ENCODE results near the gene NCK2. TPM values are rescaled to one million over a fixed set of nuclear protein-coding genes. Genes with fewer than 3 reads are reported as not detected.
A peak's percentile ranks its signal among the peaks of the same experiment; 100 is the strongest.

The NCK2 gene
- total RNA-seq, 2 donors from 2014 or later: 36.6 to 42.8 TPM

DNA sequence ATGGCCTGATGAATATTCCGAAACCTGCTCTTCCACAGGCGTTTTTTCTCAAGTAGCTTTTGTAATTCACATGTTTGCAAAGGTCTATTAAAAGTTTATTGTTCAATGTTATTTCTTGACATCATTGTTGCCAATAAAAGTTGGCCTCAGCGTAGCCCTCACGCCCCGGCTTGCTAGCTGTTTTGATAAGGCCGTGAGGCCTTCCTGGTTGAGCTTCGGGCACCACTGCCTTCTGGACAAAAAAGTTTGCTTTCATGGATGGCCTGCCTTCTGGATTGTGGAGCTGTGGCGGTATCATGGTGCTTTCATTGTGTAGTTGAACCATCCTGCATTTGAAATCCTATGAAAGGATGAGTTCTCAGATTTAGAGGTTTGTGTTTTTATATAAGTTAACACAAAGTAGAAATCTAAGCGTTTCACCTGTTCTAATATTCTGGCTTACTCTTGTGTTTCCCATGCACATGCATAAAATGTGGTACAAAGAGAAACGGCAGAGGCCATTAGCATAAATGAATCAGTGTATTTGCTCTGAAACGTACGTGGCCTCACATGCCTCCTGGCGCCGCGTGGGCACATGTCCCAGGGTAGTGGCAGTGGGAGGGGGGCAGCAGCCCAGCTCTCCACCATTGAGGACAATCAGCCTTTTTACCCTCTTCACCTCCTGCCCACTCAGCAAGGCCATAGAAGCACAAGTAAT, 134.5 kb downstream of the NCK2 start:
- TF ChIP-seq, protein P1, sequence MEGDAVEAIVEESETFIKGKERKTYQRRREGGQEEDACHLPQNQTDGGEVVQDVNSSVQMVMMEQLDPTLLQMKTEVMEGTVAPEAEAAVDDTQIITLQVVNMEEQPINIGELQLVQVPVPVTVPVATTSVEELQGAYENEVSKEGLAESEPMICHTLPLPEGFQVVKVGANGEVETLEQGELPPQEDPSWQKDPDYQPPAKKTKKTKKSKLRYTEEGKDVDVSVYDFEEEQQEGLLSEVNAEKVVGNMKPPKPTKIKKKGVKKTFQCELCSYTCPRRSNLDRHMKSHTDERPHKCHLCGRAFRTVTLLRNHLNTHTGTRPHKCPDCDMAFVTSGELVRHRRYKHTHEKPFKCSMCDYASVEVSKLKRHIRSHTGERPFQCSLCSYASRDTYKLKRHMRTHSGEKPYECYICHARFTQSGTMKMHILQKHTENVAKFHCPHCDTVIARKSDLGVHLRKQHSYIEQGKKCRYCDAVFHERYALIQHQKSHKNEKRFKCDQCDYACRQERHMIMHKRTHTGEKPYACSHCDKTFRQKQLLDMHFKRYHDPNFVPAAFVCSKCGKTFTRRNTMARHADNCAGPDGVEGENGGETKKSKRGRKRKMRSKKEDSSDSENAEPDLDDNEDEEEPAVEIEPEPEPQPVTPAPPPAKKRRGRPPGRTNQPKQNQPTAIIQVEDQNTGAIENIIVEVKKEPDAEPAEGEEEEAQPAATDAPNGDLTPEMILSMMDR (IDR thresholded peaks at IDR 0.05): no peak
- peak overlapping the region in 2 of 4 donors; percentile 6 to 32 for H3K27ac ChIP-seq
- 70 to 72% methylated on average over 15 of the region's 15 CpGs for WGBS, 2 donors

DNA sequence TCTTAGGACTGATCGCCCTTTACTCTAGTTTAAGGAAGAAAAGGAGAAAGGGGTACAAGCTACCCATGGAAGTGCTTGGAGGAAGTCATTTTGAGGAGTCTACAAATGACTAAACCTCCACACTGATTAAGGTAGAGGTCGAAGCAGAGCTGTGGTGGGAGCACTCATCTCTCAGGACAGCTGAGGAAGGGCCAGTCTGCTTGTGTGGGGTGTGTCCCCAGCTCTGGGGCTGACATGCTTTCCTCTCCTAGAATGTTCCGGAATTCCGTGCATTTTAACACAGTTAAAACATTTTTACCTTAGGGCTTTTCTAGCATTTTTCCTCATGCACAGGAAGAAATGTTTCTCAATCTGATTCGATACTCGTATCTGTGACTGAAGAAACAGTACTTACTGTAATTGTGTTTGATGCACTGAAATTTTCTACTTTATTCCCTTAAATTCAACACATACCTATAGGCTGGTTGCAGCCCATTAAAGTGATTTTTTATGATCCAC, 135.1 kb downstream of the NCK2 start:
- Histone ChIP-seq H3K27me3 (no peaks in the 10 kb centered on the region), H3K36me3 (replicated peaks in 1 of 2; ENCODE audit: insufficient read depth in 1 of 2, low read depth in 2 of 2) (no peaks in the 10 kb centered on the region), H3K4me1 (peaks cover 36% of the 10 kb centered on the region), H3K27ac (peak overlapping the region in 2 of 4 donors; percentile 6 to 32), H3K4me3 (no peak overlapping the region), H3K9me3 (no peaks in the 10 kb centered on the region)
- WGBS, 2 donors: 95 to 98% methylated on average over 6 of the region's 6 CpGs
- ATAC-seq (no peak), DNase-seq (no peak)
- TF ChIP-seq, protein P1 (IDR thresholded peaks at IDR 0.05): no peak
- no peak for TF ChIP-seq POLR2A (IDR thresholded peaks at IDR 0.05)
- intact Hi-C loops (cut with DNase I): no loop called here

More for the DNA sequence above, 134.5 kb downstream of the NCK2 start:
- ATAC-seq (no peak), DNase-seq (no peak)
- H3K36me3 ChIP-seq (replicated peaks in 1 of 2; ENCODE audit: insufficient read depth in 1 of 2, low read depth in 2 of 2): no peaks in the 10 kb centered on the region
- H3K4me3 ChIP-seq: no peak overlapping the region
- H3K9me3 ChIP-seq: no peaks in the 10 kb centered on the region
- H3K27me3 ChIP-seq: no peaks in the 10 kb centered on the region
- peaks cover 32% of the 10 kb centered on the region for H3K4me1 ChIP-seq
- intact Hi-C loops (cut with DNase I): no loop called here

DNA sequence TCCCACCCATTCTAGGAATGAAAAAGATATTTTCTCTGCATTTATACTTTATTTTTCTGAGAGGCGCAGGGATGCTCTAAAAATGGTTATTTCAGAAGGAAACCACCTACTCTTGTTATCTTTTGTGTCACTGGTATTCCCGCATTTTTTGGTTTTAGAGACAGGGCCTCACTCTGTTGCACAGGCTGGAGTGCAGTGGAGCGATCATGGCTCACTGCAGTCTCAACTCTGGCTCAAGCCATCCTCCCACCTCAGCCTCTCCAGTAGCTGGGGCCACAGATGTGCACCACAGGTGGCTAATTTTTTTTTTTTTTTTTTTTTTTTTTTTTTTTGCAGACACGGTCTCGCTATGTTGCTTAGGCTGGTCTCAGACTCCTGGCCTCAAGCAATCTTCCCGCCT, 135.9 kb downstream of the NCK2 start:
- TF ChIP-seq, protein P1 (IDR thresholded peaks at IDR 0.05): no peak
- TF ChIP-seq POLR2A (IDR thresholded peaks at IDR 0.05): no peak
- H3K36me3 ChIP-seq (replicated peaks in 1 of 2; ENCODE audit: insufficient read depth in 1 of 2, low read depth in 2 of 2): no peaks in the 10 kb centered on the region
- H3K9me3 ChIP-seq: no peaks in the 10 kb centered on the region
- no peak overlapping the region for H3K4me3 ChIP-seq
- WGBS, 2 donors: 96 to 100% methylated on average over 6 of the region's 6 CpGs
- H3K27me3 ChIP-seq: no peaks in the 10 kb centered on the region
- intact Hi-C loops (cut with DNase I): no loop called here
- ATAC-seq (no peak), DNase-seq (no peak)
- no peak overlapping the region for H3K27ac ChIP-seq
- peaks cover 39% of the 10 kb centered on the region for H3K4me1 ChIP-seq

DNA sequence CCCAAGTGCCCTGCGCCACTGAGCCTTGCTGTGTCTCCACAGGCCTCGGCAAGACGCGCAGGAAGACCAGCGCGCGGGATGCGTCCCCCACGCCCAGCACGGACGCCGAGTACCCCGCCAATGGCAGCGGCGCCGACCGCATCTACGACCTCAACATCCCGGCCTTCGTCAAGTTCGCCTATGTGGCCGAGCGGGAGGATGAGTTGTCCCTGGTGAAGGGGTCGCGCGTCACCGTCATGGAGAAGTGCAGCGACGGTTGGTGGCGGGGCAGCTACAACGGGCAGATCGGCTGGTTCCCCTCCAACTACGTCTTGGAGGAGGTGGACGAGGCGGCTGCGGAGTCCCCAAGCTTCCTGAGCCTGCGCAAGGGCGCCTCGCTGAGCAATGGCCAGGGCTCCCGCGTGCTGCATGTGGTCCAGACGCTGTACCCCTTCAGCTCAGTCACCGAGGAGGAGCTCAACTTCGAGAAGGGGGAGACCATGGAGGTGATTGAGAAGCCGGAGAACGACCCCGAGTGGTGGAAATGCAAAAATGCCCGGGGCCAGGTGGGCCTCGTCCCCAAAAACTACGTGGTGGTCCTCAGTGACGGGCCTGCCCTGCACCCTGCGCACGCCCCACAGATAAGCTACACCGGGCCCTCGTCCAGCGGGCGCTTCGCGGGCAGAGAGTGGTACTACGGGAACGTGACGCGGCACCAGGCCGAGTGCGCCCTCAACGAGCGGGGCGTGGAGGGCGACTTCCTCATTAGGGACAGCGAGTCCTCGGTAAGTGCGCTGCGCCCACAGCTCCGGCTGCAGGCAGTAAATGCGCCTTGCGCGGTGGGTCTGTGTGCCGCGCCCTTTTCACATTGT, 136.8 kb downstream of the NCK2 start:
- H3K4me1 ChIP-seq: peaks cover 47% of the 10 kb centered on the region

More for the DNA sequence above, 136.8 kb downstream of the NCK2 start:
- intact Hi-C loops (cut with DNase I): no loop called here
- ATAC-seq (no peak), DNase-seq (no peak)
- TF ChIP-seq, protein P1 (IDR thresholded peaks at IDR 0.05): no peak
- TF ChIP-seq POLR2A (IDR thresholded peaks at IDR 0.05): no peak
- Histone ChIP-seq H3K27ac (no peak overlapping the region), H3K36me3 (replicated peaks in 1 of 2; ENCODE audit: insufficient read depth in 1 of 2, low read depth in 2 of 2) (no peaks in the 10 kb centered on the region), H3K9me3 (no peaks in the 10 kb centered on the region), H3K4me3 (no peak overlapping the region), H3K27me3 (no peaks in the 10 kb centered on the region)
- 97 to 98% methylated on average over 66 to 77 of the region's 79 CpGs for WGBS, 2 donors

All from body of pancreas (tissue), 4 donors.